Upper lobe of left lung (tissue), 4 donors: Measurements from ENCODE around the gene ZCRB1.

Experiments used
- POLR2A ChIP-seq, 4 donors: fragments of 450-650 bp; IDR thresholded peaks; one replicate each; pipeline ENCODE4 v1.5.1; 2016 to 2017; ENCODE audit warnings: antibody characterized with exemption in 4 of 4, mild to moderate bottlenecking in 2 of 4
- TF ChIP-seq, protein P1 (sequence below), 6 experiments: fragments of 450-650 bp in 4 of 6; fragments of 200-600 bp in 2 of 6; sonication (generic) in 2 of 6; IDR thresholded peaks; one replicate each; pipeline ENCODE4 v1.5.1; 2016 to 2019; ENCODE audit warnings: antibody characterized with exemption in 6 of 6

- TF ChIP-seq, protein P1, sequence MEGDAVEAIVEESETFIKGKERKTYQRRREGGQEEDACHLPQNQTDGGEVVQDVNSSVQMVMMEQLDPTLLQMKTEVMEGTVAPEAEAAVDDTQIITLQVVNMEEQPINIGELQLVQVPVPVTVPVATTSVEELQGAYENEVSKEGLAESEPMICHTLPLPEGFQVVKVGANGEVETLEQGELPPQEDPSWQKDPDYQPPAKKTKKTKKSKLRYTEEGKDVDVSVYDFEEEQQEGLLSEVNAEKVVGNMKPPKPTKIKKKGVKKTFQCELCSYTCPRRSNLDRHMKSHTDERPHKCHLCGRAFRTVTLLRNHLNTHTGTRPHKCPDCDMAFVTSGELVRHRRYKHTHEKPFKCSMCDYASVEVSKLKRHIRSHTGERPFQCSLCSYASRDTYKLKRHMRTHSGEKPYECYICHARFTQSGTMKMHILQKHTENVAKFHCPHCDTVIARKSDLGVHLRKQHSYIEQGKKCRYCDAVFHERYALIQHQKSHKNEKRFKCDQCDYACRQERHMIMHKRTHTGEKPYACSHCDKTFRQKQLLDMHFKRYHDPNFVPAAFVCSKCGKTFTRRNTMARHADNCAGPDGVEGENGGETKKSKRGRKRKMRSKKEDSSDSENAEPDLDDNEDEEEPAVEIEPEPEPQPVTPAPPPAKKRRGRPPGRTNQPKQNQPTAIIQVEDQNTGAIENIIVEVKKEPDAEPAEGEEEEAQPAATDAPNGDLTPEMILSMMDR (IDR thresholded peaks at IDR 0.05): no peak
- no peak for TF ChIP-seq POLR2A (IDR thresholded peaks at IDR 0.05)
Observed at GRCh38 chr12:42298887-42299286, 27.0 kb downstream of the ZCRB1 start.
